ENCODE data around the gene TRMT13.

GRCh38 chr1:100122177-100122576 is 10.8 kb upstream of the TRMT13 start:
- TF ChIP-seq POLR2AphosphoS5 (IDR thresholded peaks at IDR 0.05; ENCODE audit: low read depth, low read length) (no peak), SIN3A (IDR thresholded peaks at IDR 0.05; ENCODE audit: borderline replicate concordance, insufficient read depth, low read length) (no peak)
